ENCODE data around the gene GABRA4.

GABRA4 gene

GRCh38 chr4:46979726-46980125 lies 13.7 kb downstream of the GABRA4 start:
- no peak for DNase-seq (ENCODE audit: low spot score)

- DNase-seq (ENCODE audit: low spot score) = no peak
These were observed 14.1 kb downstream of the GABRA4 start for GRCh38 chr4:46979283-46979682.

DNA sequence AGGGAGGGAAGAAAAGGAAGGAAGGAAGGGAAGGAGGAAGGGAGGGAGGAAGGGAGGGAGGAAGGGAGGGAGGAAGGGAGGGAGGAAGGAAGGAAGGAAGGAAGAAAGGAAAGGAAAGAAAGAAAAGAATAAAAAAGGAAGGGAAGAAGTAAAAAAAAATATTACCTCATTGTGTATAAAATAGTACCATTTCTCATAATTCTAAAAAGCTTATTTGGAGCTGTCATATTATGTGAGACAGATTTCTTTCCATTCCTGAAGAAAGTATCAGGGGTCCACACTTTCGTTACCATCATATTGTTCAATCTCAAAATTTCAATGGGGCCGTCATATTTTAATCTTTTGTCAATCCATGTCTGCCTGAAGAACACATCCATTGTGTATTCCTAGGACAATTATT lies 16.1 kb downstream of the GABRA4 start:
- no peak for DNase-seq (ENCODE audit: low spot score)

- no peak for DNase-seq (ENCODE audit: low spot score)
These were observed 17.4 kb downstream of the GABRA4 start for GRCh38 chr4:46975812-46976553.

- DNase-seq (ENCODE audit: low spot score) = no peak
These were observed 18.4 kb downstream of the GABRA4 start for GRCh38 chr4:46974891-46975543.

DNA sequence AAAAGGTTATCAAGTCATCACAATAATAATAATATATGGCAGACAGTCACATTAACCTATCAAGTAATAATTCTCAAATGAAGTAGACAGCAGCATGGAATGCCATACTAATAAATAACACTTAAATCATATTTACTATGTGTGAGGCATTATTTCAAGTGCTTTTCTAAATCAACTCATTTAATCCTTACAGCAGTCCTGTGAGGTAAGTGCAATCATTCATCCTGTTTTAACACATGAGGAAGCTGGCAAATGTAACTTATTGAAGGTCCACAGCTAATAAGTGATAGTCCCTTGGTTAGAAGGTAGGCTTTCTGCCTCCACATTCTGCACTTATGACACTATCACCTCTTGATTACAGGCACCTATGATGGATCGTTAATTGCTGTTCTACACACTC lies 24.5 kb downstream of the GABRA4 start:
- DNase-seq (ENCODE audit: low spot score) = no peak

DNA sequence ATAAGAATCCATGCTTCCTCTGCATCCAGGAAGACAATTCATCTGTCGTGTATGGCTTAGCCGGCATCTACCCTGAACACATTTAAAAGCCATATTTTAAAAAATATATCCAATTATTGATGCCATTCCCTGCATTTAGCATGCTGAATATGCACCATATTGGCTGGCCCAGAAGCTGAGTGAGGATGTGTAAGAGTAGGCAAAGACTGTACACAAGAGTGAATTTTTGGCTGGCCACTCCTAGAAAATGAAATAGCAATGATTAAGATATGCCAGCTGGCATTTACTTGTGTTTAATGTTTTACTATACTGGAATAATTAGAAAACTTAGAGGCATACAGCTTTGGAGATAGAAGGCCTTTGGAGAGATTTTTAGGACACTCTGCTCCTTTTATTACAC lies 25.8 kb downstream of the GABRA4 start:
- DNase-seq (ENCODE audit: low spot score) = no peak

- no peak for DNase-seq (ENCODE audit: low spot score)
These were observed 34.5 kb downstream of the GABRA4 start for GRCh38 chr4:46958742-46959488.

DNA sequence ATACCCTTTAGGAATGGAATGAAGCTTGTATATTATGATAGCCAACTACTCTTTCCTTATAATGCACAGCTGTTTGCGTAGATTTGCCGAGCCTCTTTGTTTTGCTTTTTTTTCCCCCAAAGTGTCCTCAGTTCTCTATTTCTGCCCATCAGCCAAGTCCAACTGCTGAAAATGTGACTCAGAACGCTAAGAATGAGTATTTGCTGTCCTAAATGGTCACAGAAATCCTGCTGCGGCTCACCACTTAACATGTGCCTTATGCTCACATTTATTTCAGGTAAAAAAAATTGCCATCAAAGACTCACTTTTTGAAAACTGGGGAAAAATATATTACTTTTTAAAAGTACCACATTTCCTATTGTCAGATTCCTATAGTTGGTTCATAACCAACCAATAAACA lies 36.9 kb downstream of the GABRA4 start:
- no peak for DNase-seq (ENCODE audit: low spot score)

DNA sequence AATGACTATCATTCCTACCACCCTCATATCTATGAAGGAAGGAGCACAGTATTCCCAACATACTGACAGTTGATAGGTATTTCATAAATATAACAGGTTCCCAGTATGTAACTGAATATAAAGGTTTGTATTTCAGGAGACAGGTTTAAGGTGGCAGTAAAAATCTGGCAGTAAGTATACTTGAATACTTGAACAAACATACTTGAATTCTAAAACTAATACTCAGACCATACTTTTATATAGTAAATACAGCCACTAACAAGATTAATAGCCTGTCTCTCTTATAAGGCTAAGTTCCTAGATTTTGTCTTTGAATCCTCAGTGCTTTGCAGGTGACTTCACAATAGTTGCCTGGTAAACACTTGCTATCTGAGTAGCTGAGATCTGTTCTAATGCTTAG lies 37.8 kb downstream of the GABRA4 start:
- no peak for DNase-seq (ENCODE audit: low spot score)

DNA sequence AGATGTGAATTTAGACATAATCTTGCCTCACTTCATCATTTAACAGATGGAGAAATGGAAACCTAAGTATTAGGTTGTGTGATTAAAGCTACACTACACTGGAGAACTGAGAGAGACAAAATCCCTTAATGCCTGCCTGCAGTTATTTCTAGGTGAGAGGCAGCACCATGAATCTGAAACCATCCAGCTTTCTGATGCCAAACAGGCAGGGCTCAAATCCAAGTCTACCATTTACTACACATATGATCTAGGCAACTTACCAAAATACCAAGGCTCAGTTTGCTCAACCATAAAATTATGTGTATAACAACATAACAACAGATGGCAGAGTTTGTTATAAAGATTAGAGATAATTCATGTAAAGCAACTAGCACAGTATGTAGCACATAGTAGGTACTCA lies 38.7 kb downstream of the GABRA4 start:
- no peak for DNase-seq (ENCODE audit: low spot score)

GRCh38 chr4:46953564-46953963 lies 39.8 kb downstream of the GABRA4 start:
- DNase-seq (ENCODE audit: low spot score) = no peak

DNA sequence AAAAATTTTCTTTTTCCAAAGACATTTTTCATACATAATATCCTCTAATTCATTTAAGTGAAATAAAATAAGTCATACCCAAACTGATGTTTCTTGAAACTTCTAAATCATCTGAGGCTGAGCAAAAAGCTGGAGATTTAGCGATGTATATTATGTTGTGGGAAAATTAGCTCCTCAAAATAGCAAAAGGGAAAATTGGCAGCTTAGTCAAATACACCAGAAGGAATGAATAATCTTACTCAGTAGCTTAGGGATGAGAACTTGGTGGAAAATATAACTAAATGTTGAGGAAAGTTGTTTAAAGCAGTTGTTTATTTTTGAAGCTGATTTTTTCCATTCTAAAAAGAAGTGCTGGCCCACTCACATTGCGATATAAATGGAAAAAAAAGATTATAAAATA lies 40.9 kb downstream of the GABRA4 start:
- DNase-seq (ENCODE audit: low spot score) = no peak

- DNase-seq (ENCODE audit: low spot score) = no peak
These were observed 42.6 kb downstream of the GABRA4 start for GRCh38 chr4:46950826-46951225.

GRCh38 chr4:46949822-46950221 lies 43.6 kb downstream of the GABRA4 start:
- DNase-seq (ENCODE audit: low spot score) = no peak

GRCh38 chr4:46947541-46947940 lies 45.8 kb downstream of the GABRA4 start:
- DNase-seq (ENCODE audit: low spot score) = no peak

DNA sequence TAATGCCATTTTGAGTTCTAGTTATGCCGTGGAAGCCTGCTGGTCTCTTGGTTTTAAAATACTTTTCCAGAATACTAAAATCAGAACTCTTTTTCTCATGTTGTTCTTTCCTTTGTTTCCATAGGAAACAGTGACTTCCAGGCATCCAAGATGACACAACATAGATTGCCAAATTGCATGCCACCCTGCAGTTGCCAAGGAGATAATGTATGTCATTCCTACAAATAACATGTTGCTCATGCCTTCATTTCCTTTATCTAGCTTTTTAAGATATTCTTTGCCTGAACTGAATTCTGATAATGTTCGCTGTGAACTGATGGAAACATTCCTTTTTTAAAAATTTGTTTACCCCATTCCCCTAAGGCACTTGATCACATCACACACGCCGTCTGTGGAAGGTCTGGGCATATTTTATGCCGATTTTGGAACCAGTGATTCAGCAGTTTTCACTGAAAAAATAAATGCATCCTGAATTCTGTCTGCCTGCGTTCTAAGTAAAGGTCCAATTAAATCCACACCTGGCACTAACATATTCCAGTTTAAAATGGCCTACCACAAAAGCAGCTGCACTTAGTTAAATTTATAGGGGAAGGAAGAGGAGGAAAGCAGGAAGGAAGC lies 46.4 kb downstream of the GABRA4 start:
- no peak for DNase-seq (ENCODE audit: low spot score)

- DNase-seq (ENCODE audit: low spot score) = no peak
These were observed 48.3 kb downstream of the GABRA4 start for GRCh38 chr4:46945062-46945461.

DNA sequence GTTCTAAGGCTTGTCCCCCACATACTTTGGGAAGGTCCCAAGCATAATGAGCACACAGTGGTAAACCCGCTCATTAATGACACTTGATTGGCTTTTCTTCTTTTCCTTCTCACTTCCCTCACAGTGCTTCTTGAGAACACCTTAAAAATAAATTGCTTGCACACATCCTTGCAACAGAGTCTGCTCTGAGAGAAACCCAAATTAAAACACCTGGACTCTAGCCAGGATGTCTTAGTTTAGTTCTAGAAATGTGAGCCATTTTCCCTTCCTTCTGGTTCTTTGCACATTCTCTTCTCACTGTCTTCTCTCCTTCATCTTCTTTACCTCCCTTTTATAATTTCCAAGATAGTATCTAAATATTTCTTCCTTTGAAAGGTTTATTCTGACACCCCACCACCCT lies 49.0 kb downstream of the GABRA4 start:
- no peak for DNase-seq (ENCODE audit: low spot score)

DNA sequence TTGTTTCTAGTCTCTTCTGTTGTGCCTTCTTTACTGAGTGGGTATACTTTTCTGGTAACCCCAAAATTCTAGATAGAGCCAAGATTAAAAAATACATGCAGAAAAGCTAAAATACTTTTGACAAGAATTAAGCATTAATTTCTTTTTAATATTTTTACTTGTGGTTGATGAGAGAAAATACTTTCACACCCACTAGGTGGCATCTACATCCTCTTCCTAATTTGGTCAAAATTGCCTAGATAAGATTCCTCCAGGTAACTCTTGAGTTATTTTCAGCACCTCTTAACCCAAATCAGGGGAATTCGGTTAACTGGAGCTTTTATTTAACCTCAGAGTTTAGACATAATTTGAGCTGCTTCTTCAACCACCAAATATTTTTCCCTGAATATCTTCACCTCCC lies 55.9 kb downstream of the GABRA4 start:
- no peak for DNase-seq (ENCODE audit: low spot score)

- no peak for DNase-seq (ENCODE audit: low spot score)
These were observed 58.7 kb downstream of the GABRA4 start for GRCh38 chr4:46934726-46935125.

GRCh38 chr4:46933686-46934085 lies 59.7 kb downstream of the GABRA4 start:
- no peak for DNase-seq (ENCODE audit: low spot score)

All from SK-N-DZ (cell line).